ENCODE results near the gene DMXL2.

DNA sequence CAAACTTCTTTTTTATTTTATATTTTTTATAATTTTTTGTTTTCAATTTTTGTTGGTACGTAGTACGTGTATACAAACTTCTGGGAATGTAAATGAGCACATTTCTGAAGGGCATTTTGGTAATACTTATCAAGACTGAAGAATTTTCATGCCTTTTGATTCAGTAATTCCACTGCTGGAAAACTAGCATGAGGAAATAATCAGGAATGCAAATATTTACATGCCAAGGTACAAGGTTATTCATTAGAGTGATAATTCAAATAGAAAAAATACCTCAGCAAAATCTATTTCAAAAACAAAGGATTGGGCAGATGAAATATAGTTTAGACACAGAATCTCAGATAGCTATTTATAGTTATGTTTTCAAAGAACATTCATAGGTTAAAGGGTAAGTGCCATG lies 128.7 kb downstream of the DMXL2 start:
- TF ChIP-seq, protein P1, sequence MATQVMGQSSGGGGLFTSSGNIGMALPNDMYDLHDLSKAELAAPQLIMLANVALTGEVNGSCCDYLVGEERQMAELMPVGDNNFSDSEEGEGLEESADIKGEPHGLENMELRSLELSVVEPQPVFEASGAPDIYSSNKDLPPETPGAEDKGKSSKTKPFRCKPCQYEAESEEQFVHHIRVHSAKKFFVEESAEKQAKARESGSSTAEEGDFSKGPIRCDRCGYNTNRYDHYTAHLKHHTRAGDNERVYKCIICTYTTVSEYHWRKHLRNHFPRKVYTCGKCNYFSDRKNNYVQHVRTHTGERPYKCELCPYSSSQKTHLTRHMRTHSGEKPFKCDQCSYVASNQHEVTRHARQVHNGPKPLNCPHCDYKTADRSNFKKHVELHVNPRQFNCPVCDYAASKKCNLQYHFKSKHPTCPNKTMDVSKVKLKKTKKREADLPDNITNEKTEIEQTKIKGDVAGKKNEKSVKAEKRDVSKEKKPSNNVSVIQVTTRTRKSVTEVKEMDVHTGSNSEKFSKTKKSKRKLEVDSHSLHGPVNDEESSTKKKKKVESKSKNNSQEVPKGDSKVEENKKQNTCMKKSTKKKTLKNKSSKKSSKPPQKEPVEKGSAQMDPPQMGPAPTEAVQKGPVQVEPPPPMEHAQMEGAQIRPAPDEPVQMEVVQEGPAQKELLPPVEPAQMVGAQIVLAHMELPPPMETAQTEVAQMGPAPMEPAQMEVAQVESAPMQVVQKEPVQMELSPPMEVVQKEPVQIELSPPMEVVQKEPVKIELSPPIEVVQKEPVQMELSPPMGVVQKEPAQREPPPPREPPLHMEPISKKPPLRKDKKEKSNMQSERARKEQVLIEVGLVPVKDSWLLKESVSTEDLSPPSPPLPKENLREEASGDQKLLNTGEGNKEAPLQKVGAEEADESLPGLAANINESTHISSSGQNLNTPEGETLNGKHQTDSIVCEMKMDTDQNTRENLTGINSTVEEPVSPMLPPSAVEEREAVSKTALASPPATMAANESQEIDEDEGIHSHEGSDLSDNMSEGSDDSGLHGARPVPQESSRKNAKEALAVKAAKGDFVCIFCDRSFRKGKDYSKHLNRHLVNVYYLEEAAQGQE (IDR thresholded peaks at IDR 0.05; ENCODE audit: insufficient replicate concordance, low read depth), result no peak
- TF ChIP-seq, protein P2, sequence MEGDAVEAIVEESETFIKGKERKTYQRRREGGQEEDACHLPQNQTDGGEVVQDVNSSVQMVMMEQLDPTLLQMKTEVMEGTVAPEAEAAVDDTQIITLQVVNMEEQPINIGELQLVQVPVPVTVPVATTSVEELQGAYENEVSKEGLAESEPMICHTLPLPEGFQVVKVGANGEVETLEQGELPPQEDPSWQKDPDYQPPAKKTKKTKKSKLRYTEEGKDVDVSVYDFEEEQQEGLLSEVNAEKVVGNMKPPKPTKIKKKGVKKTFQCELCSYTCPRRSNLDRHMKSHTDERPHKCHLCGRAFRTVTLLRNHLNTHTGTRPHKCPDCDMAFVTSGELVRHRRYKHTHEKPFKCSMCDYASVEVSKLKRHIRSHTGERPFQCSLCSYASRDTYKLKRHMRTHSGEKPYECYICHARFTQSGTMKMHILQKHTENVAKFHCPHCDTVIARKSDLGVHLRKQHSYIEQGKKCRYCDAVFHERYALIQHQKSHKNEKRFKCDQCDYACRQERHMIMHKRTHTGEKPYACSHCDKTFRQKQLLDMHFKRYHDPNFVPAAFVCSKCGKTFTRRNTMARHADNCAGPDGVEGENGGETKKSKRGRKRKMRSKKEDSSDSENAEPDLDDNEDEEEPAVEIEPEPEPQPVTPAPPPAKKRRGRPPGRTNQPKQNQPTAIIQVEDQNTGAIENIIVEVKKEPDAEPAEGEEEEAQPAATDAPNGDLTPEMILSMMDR (IDR thresholded peaks at IDR 0.05; ENCODE audit: insufficient read depth, low read length), result no peak
- TF ChIP-seq SPI1 (IDR thresholded peaks at IDR 0.05; ENCODE audit: borderline replicate concordance, low read depth) (no peak), POLR2AphosphoS5 (IDR thresholded peaks at IDR 0.05; ENCODE audit: low read depth) (no peak)
